DND-41 (cell line): ENCODE measurements around the gene RALGAPA2.

ENCODE experiments used
- ATAC-seq: fragments of 200-7000 bp; cut with Tn5 transposase; 3 replicates; pipeline ENCODE4 v1.9.1; 2021; ENCODE audit warnings: low read depth; ENCODE audit not compliant: insufficient read depth
- DNase-seq: peaks from one replicate; pipeline ENCODE4 v3.0.0-alpha.2; 2020
- H2AFZ ChIP-seq: 2 replicates; pipeline ENCODE4 v1.6.0; 2012; ENCODE audit warnings: low read depth, low read length
- H3K27ac ChIP-seq: 2 replicates; pipeline ENCODE4 v1.5.1; 2012; ENCODE audit warnings: low read length, inconsistent platforms
- H3K27me3 ChIP-seq: fragments of 200-600 bp; sonication (generic); 2 replicates; pipeline ENCODE4 v1.6.0; 2012; ENCODE audit warnings: low read length, mild to moderate bottlenecking, inconsistent platforms; ENCODE audit not compliant: insufficient read depth, poor library complexity
- H3K36me3 ChIP-seq: 2 replicates; pipeline ENCODE4 v1.5.1; 2012; ENCODE audit warnings: low read length, inconsistent platforms; ENCODE audit not compliant: insufficient read depth
- H3K4me1 ChIP-seq: 2 replicates; pipeline ENCODE4 v1.5.1; 2012; ENCODE audit warnings: mild to moderate bottlenecking, low read length; ENCODE audit not compliant: insufficient read depth
- H3K4me2 ChIP-seq: 2 replicates; pipeline ENCODE4 v1.6.0; 2012; ENCODE audit warnings: mild to moderate bottlenecking, moderate library complexity, low read length, inconsistent platforms; ENCODE audit not compliant: insufficient read depth
- H3K4me3 ChIP-seq, 2 experiments: fragments of 200-600 bp in 1 of 2; shearing (Covaris generic) in 1 of 2; 2 replicates each; pipeline ENCODE4 v1.5.1; 2012 to 2016; ENCODE audit warnings: inconsistent platforms in 2 of 2, low read length in 2 of 2, mild to moderate bottlenecking in 2 of 2, low read depth in 1 of 2, moderate library complexity in 1 of 2
- H3K79me2 ChIP-seq: 2 replicates; pipeline ENCODE4 v1.6.0; 2012; ENCODE audit warnings: low read length, inconsistent platforms; ENCODE audit not compliant: insufficient read depth
- H3K9ac ChIP-seq: 2 replicates; pipeline ENCODE4 v1.6.0; 2012; ENCODE audit warnings: low read depth, mild to moderate bottlenecking, inconsistent platforms, low read length, moderate library complexity
- H3K9me3 ChIP-seq: 2 replicates; pipeline ENCODE4 v1.5.1; 2012; ENCODE audit warnings: low read length, moderate library complexity, mild to moderate bottlenecking, inconsistent platforms; ENCODE audit not compliant: insufficient read depth, severe bottlenecking
- H4K20me1 ChIP-seq: 2 replicates; pipeline ENCODE4 v1.6.0; 2012; ENCODE audit warnings: low read length; ENCODE audit not compliant: insufficient read depth
- CTCF ChIP-seq: IDR thresholded peaks from 2 replicates; pipeline ENCODE4 v1.5.1; 2012; ENCODE audit warnings: borderline replicate concordance, low read length, moderate library complexity, mild to moderate bottlenecking; ENCODE audit not compliant: poor library complexity, severe bottlenecking; ENCODE audit errors: extremely low read depth
- EZH2 ChIP-seq: IDR thresholded peaks from 3 replicates; pipeline ENCODE4 v1.6.1; 2012; ENCODE audit warnings: borderline replicate concordance, low read depth, mild to moderate bottlenecking, moderate library complexity, low read length, inconsistent platforms; ENCODE audit not compliant: severe bottlenecking

The RALGAPA2 gene

DNA sequence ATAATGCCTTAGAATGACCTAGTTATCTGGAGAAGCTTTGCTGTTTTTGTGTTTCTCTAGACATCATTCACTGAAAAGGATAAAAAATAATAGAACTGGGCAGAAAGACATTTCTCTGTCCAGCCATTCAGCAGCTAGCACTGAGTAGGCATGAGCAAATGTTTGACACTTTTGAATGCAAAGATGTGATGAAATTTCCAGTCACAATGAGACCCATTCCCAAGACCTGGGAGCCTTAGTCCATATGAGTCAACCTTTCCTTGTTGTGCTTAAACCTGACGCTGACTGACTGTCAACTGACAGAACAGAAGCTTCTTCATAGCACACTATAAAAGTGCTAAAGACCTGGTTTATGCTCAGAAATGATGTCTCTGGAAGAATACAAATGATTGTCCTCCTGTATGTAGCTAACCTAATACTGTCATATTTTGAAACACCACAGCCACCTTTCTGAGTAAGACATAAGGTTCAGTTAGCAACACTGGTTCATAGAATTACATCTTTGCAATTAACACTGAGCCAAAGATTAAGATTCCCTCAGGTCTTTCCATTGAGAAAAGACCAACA, 17.1 kb downstream of the RALGAPA2 start:
- Histone ChIP-seq H3K27ac (no peak overlapping the region), H3K4me1 (no peaks in the 10 kb centered on the region), H3K4me2 (no peak overlapping the region), H4K20me1 (peaks cover 22% of the 10 kb centered on the region), H3K27me3 (no peaks in the 10 kb centered on the region), H3K9ac (no peak overlapping the region), H3K79me2 (peaks cover 4% of the 10 kb centered on the region; the same call in 1 of the 2 replicates), H3K9me3 (no peaks in the 10 kb centered on the region), H3K36me3 (no peaks in the 10 kb centered on the region), H3K4me3 (no peak overlapping the region), H2AFZ (no peak overlapping the region)
- TF ChIP-seq CTCF (no peak), EZH2 (no peak)
- ATAC-seq (no peak), DNase-seq (no peak)

DNA sequence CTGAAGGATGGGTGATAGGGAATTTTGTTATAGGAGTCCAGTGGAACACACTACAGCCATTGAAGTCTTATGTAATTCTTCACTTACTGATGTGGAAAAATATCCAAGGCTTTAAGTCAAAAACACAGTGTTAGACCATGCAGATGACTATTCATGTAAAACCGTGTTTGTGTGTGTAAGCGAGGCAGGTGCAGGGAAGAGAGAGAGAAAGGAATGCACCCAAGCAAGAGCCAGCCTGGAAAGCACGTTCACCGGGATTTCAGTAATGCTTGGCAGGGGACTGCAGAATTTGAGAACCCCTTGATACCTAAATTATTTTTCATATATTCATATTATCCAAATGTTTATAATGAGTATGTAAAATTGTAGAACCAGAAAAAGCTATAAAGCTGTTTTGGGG, 17.9 kb downstream of the RALGAPA2 start:
- H3K79me2 ChIP-seq, result peaks cover 4% of the 10 kb centered on the region; the same call in 1 of the 2 replicates

DNA sequence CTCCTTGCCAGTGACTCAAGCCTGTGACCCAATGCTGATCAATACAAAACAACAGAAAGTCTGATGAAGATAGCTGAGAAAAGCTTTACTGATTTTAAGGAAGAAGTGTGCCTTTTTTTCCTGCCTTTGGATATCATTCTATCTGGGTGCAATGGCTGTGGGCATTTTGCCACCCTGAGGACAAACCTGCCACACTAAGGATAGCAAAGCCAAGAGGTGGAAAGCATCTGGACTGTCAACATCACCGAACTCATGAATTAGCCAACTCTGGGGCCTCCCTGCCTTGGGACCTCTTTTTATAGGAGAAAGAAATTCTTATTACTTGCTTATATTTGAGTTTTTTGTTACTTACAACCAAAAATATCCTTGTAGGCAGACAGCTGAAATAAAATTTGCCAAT, 19.9 kb downstream of the RALGAPA2 start:
- H3K4me2 ChIP-seq, result no peak overlapping the region
- no peak for ATAC-seq

More for the DNA sequence above, 17.9 kb downstream of the RALGAPA2 start:
- no peaks in the 10 kb centered on the region for H3K27me3 ChIP-seq
- peaks cover 26% of the 10 kb centered on the region for H4K20me1 ChIP-seq
- no peak overlapping the region for H3K4me3 ChIP-seq
- no peaks in the 10 kb centered on the region for H3K9me3 ChIP-seq
- DNase-seq, result no peak
- no peaks in the 10 kb centered on the region for H3K4me1 ChIP-seq
- H3K9ac ChIP-seq, result no peak overlapping the region
- no peak for ATAC-seq
- TF ChIP-seq CTCF (no peak), EZH2 (no peak)
- H3K27ac ChIP-seq, result no peak overlapping the region
- H2AFZ ChIP-seq, result no peak overlapping the region
- no peaks in the 10 kb centered on the region for H3K36me3 ChIP-seq
- no peak overlapping the region for H3K4me2 ChIP-seq

More for the DNA sequence above, 19.9 kb downstream of the RALGAPA2 start:
- no peaks in the 10 kb centered on the region for H3K4me1 ChIP-seq
- H3K27me3 ChIP-seq, result no peaks in the 10 kb centered on the region
- no peak overlapping the region for H3K4me3 ChIP-seq
- H3K36me3 ChIP-seq, result no peaks in the 10 kb centered on the region
- no peak overlapping the region for H3K27ac ChIP-seq
- H4K20me1 ChIP-seq, result peaks cover 24% of the 10 kb centered on the region
- TF ChIP-seq EZH2, result no peak
- TF ChIP-seq CTCF, result no peak
- peaks cover 2% of the 10 kb centered on the region; the same call in 1 of the 2 replicates for H3K79me2 ChIP-seq
- DNase-seq, result no peak
- no peak overlapping the region for H2AFZ ChIP-seq
- H3K9me3 ChIP-seq, result no peaks in the 10 kb centered on the region
- H3K9ac ChIP-seq, result no peak overlapping the region
